CD8-positive, alpha-beta memory T cell (primary cell): ENCODE results near the gene PGBD4. TPM values are rescaled to one million over a fixed set of nuclear protein-coding genes. Genes with fewer than 3 reads are reported as not detected.

Experiments
- CTCF ChIA-PET: fragments of 350-600 bp; sonication (Branson Sonifier 250); formaldehyde crosslinking; loops from one replicate; lab custom pipeline; 2021; ENCODE audit warnings: antibody characterized with exemption; lab: Charles Lee
- POLR2A ChIA-PET: fragments of 350-600 bp; sonication (Branson Sonifier 250); formaldehyde crosslinking; loops from one replicate; lab custom pipeline; 2021; ENCODE audit warnings: antibody characterized with exemption; lab: Charles Lee
- DNase-seq, 5 donors: peaks; one replicate each; pipeline versions ENCODE4 v3.0.0 to v3.0.0-alpha.2; 2020 to 2022; ENCODE audit warnings: mixed read lengths in 1 of 5
- H3K27ac ChIP-seq: one replicate; pipeline ENCODE4 v1.7.0; 2013; ENCODE audit warnings: low read depth, mild to moderate bottlenecking, low read length, moderate library complexity
- H3K27me3 ChIP-seq: 2 replicates; pipeline ENCODE4 v1.7.0; 2013; ENCODE audit warnings: low read length, mild to moderate bottlenecking; ENCODE audit not compliant: insufficient read depth, poor library complexity, severe bottlenecking
- H3K36me3 ChIP-seq: 2 replicates; pipeline ENCODE4 v1.7.0; 2013; ENCODE audit warnings: mild to moderate bottlenecking, low read length, moderate library complexity; ENCODE audit not compliant: insufficient read depth
- H3K4me1 ChIP-seq: 2 replicates; pipeline ENCODE4 v1.7.0; 2013; ENCODE audit warnings: mild to moderate bottlenecking, low read length, moderate library complexity; ENCODE audit not compliant: insufficient read depth
- H3K4me3 ChIP-seq: 2 replicates; pipeline ENCODE4 v1.7.0; 2013; ENCODE audit warnings: mild to moderate bottlenecking, low read length
- H3K9me3 ChIP-seq: 2 replicates; pipeline ENCODE4 v1.7.0; 2013; ENCODE audit warnings: mild to moderate bottlenecking, low read length
- H3K27ac Mint-ChIP-seq, 8 donors: one replicate each; pipeline ENCODE4 v1.8.0; 2020 to 2021; ENCODE audit warnings: mixed read lengths in 8 of 8, mild to moderate bottlenecking in 6 of 8, inconsistent platforms in 3 of 8, moderate library complexity in 3 of 8
- H3K27me3 Mint-ChIP-seq, 2 donors: one replicate each; pipeline ENCODE4 v1.8.0; 2020 to 2021; ENCODE audit warnings: mixed read lengths in 2 of 2, mild to moderate bottlenecking in 1 of 2, moderate library complexity in 1 of 2
- H3K36me3 Mint-ChIP-seq, 3 donors: one replicate each; pipeline ENCODE4 v1.8.0; 2020 to 2021; ENCODE audit warnings: mixed read lengths in 3 of 3, inconsistent platforms in 1 of 3, mild to moderate bottlenecking in 1 of 3
- H3K4me1 Mint-ChIP-seq, 3 donors: one replicate each; pipeline ENCODE4 v1.8.0; 2020 to 2021; ENCODE audit warnings: mixed read lengths in 3 of 3, inconsistent platforms in 1 of 3, mild to moderate bottlenecking in 1 of 3
- H3K4me3 Mint-ChIP-seq, 7 donors: one replicate each; pipeline ENCODE4 v1.8.0; 2020 to 2021; ENCODE audit warnings: mixed read lengths in 7 of 7, mild to moderate bottlenecking in 6 of 7, moderate library complexity in 4 of 7, inconsistent platforms in 2 of 7
- H3K9me3 Mint-ChIP-seq, 5 donors: one replicate each; pipeline ENCODE4 v1.8.0; 2020 to 2022; ENCODE audit warnings: mixed read lengths in 5 of 5, mild to moderate bottlenecking in 3 of 5, moderate library complexity in 2 of 5, inconsistent platforms in 1 of 5
- polyA plus RNA-seq: library from polyadenylated mRNA; unstranded; fragments of 300-500 nt; fragmentation: Illumina TruSeq; gene quantifications from one replicate; pipeline ENCODE4 v1.2.3, GENCODE V29; 2021
- total RNA-seq, 2 experiments: library from RNA; stranded (reverse); gene quantifications; one replicate each; pipeline ENCODE4 v1.2.3, GENCODE V29; 2021

PGBD4 gene
- 1 to 10 TPM; 2.8 to 3.2 TPM for total RNA-seq
- polyA plus RNA-seq: 1.4 TPM

DNA sequence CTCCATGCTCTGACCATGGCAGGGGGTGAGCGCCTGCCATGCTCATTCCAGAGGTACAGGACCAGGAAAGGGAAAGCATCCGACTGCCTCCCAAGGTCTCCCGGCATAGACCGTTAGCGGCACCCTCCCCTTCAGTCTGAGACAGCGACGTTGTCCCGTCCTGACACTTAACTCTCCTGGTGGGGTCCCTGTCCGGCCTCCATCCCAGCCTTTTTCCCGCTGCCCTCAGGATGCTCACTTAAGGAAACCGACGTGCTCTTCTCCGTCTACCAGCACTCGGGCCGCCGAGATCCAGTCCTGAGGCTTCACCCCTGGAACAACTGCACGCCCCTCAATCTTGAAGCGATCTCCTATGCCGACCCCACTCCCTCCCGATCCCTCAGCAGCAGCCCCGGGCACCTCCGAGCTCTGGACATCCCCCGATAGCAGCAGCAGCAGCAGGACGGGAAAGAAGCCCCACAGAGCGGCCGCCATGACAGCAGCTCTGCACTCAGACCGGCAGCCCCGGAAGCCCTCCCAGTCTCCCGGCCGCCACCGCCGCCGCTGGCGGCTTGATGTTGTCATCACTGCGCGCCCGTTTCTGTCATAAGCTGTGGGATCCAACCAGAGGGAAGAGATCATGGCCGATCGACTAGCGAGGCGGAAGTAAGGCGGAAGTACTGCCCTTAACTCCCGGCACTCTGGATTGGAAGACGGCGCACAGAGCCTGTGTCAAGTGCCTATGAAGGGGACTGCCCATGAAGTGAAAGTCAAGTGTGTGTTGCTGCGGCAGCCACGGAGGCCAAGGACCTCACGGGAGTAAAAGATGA, at the start of gene PGBD4, which contains the start of gene EMC7:
Gene PGBD4, plus strand, starts transcription at position 718 of the 809 bp plus-strand sequence. CDS start 449 bp downstream, outside the sequence.
Gene EMC7, minus strand, starts transcription at position 497 of the 809 bp plus-strand sequence. Its CDS starts 23 bp downstream, at position 474.
- H3K4me3 ChIP-seq: peak within 1 kb of the TSS; percentile 95
- ChIA-PET CTCF (interaction anchor here (0.9 to 2.7 kb wide), 5 partner anchors 16 to 266 kb away, joined by 3 to 20 read pairs (median 4); partner anchors contain the start of genes KATNBL1 and LPCAT4), POLR2A (interaction anchor here (0.7 to 1.8 kb wide), 8 partner anchors 62 to 887 kb away, joined by 4 to 13 read pairs (median 6); partner anchors contain the start of genes AVEN, EMC4, KATNBL1 and LPCAT4)
- H3K27me3 ChIP-seq: no peaks in the 10 kb centered on the region
- DNase-seq: peak; percentile 97 to 99 (median 99)
- H3K9me3 ChIP-seq: no peaks in the 10 kb centered on the region
- H3K27me3 Mint-ChIP-seq: peaks cover 0 to 2% of the 10 kb centered on the region in 2 donors
- peaks cover 37 to 52% (median 49%) of the 10 kb centered on the region in 3 donors for H3K4me1 Mint-ChIP-seq
- no peaks in the 10 kb centered on the region for H3K36me3 ChIP-seq
- peaks cover 2 to 10% (median 5%) of the 10 kb centered on the region in 5 donors for H3K9me3 Mint-ChIP-seq
- peak within 1 kb of the TSS; percentile 95 to 100 (median 99) for H3K27ac Mint-ChIP-seq
- peak within 1 kb of the TSS; percentile 98 for H3K27ac ChIP-seq
- H3K4me1 ChIP-seq: peaks cover 26% of the 10 kb centered on the region
- peaks cover 4 to 30% (median 21%) of the 10 kb centered on the region in 3 donors for H3K36me3 Mint-ChIP-seq
- peak within 1 kb of the TSS; percentile 92 to 100 (median 99) for H3K4me3 Mint-ChIP-seq

DNA sequence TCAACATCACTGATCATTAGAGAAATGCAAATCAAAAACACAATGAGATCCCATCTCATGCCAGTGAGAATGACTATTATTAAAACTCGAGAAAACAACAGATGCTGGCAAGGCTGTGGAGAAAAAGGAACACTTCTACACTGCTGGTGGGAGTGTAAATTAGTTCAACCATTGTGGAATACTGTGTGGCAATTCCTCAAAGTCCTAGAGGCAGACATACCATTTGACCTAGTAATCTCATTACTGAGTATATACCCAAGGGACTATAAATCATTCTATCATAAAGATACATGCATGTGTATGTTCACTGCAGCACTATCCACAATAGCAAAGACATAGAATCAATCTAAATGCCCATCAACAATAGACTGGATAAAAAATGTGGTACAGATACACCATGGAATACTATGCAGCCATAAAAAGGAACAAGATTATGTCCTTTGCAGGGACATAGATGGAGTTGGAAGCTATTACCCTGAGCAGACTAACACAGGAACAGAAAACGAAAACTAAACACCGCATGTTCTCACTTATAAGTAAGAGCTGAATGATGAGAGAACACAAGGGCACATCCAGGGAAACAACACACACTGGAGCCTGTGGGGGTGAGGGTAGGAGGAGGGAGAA, 47.7 kb upstream of the PGBD4 start:
- Mint-ChIP-seq H3K4me1 (no peaks in the 10 kb centered on the region), H3K36me3 (peaks cover 13 to 30% (median 14%) of the 10 kb centered on the region in 3 donors), H3K27ac (peak overlapping the region in 1 of 8 donors; percentile 27), H3K27me3 (peaks cover 4 to 12% of the 10 kb centered on the region in 2 donors), H3K4me3 (no peak overlapping the region), H3K9me3 (peaks cover 20 to 30% (median 26%) of the 10 kb centered on the region in 5 donors)
- H3K27me3 ChIP-seq: no peaks in the 10 kb centered on the region
- no peaks in the 10 kb centered on the region for H3K9me3 ChIP-seq
- H3K27ac ChIP-seq: no peak overlapping the region
- ChIA-PET CTCF (no interaction called here), POLR2A (no interaction called here)
- no peak for DNase-seq
- H3K36me3 ChIP-seq: no peaks in the 10 kb centered on the region
- no peaks in the 10 kb centered on the region for H3K4me1 ChIP-seq
- no peak overlapping the region for H3K4me3 ChIP-seq

DNA sequence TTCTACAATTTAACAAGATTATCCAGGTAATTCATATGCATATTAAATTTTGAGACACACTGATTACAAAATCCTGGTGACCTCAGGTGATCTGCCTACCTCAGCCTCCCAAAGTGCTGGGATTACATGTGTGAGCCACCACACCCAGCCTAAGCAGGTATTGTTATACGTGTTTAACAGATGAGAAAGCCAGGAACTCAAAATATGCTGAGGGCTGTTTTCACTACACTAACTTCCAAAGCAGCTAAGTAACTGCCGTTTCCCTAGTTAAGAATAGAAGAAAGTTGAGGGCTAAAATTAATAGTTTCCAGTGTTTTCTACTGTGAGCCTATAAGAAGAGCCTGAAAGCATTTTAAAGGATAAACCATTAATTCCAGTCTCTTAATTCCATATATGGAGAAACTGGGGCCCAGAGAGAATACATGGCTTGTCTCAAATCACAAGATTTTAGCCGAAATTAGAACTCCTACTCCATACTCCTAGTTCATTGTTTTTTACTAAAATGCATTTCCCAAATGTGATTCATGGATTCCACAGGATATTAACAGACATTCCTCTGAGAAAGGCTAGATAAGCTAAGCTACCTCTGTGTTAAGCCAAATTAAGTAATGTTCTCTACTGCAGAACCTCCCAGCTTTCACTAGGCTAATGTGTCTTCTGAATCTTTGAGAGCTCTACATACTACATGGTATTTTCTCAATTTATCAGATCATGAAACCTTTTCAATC, 45.9 kb upstream of the PGBD4 start:
- CTCF ChIA-PET: no interaction called here
- Mint-ChIP-seq H3K4me1 (no peaks in the 10 kb centered on the region), H3K9me3 (peaks cover 8 to 13% (median 8%) of the 10 kb centered on the region in 5 donors)

DNA sequence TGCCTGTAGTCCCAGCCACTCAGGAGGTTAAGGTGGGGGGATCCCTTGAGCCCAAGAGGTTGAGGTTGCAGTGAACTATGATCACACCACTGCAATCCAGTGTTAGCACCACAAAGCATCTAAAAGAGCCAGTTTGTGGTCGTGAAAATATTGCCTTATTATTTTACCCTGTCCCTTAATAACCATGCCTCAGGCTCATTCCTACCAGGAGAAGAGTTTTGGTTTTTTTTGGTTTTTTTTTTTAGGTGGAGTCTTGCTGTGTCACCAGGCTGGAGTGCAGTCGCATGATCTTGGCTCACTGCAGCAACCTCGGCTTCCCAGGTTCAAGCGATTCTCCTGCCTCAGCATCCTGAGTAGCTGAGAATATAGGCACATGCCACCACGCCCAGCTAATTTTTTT, 45.0 kb upstream of the PGBD4 start:
- DNase-seq: no peak
- Mint-ChIP-seq H3K27ac (no peak overlapping the region), H3K9me3 (peaks cover 0 to 5% (median 1%) of the 10 kb centered on the region in 5 donors), H3K4me3 (no peak overlapping the region), H3K4me1 (peaks cover 1 to 3% (median 2%) of the 10 kb centered on the region in 3 donors), H3K27me3 (peaks cover 0 to 2% of the 10 kb centered on the region in 2 donors), H3K36me3 (peaks cover 0 to 6% (median 0%) of the 10 kb centered on the region in 3 donors)
- Histone ChIP-seq H3K4me3 (no peak overlapping the region), H3K27ac (no peak overlapping the region), H3K27me3 (no peaks in the 10 kb centered on the region), H3K36me3 (no peaks in the 10 kb centered on the region), H3K4me1 (no peaks in the 10 kb centered on the region), H3K9me3 (no peaks in the 10 kb centered on the region)
- POLR2A ChIA-PET: interaction anchor here (0.6 kb wide), 1 partner anchor 173 kb away, joined by 3 read pairs; no protein-coding TSS in a partner anchor
- CTCF ChIA-PET: interaction anchor here (8.5 kb wide), 1 partner anchor 152 kb away, joined by 75 read pairs; the partner anchor contains the start of gene KATNBL1

More for the DNA sequence above, 45.9 kb upstream of the PGBD4 start:
- H3K4me1 ChIP-seq: no peaks in the 10 kb centered on the region
- POLR2A ChIA-PET: no interaction called here
- no peaks in the 10 kb centered on the region for H3K27me3 ChIP-seq
- Mint-ChIP-seq H3K27me3 (peaks cover 3 to 6% of the 10 kb centered on the region in 2 donors), H3K36me3 (peaks cover 3 to 15% (median 3%) of the 10 kb centered on the region in 3 donors), H3K4me3 (no peak overlapping the region), H3K27ac (peak overlapping the region in 1 of 8 donors; percentile 4)
- H3K9me3 ChIP-seq: no peaks in the 10 kb centered on the region
- no peak overlapping the region for H3K4me3 ChIP-seq
- no peaks in the 10 kb centered on the region for H3K36me3 ChIP-seq
- H3K27ac ChIP-seq: no peak overlapping the region
- DNase-seq: no peak

DNA sequence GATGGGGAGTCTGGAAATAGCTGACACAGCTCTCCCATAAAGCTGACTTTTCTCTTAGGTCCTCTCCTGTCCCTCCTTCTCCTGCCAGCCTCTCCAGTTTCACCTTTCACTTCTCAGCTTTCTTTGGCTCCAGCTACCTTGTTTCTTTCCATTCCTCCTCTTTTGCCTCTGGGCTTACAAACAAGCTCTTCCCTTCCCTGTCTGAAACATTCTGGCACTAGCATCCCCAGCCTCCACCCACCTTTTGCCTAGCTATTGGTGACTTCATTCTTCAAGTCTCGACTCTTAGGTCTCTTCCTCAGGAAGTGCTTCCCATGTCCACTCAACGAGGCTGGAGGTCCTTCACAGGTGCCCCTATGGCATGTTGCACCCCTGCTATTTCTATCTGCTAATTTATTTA, 42.4 kb upstream of the PGBD4 start:
- Histone ChIP-seq H3K9me3 (no peaks in the 10 kb centered on the region), H3K27ac (no peak overlapping the region), H3K36me3 (no peaks in the 10 kb centered on the region), H3K4me1 (no peaks in the 10 kb centered on the region), H3K4me3 (no peak overlapping the region), H3K27me3 (no peaks in the 10 kb centered on the region)
- Mint-ChIP-seq H3K36me3 (no peaks in the 10 kb centered on the region), H3K27me3 (peaks cover 0 to 2% of the 10 kb centered on the region in 2 donors), H3K27ac (no peak overlapping the region), H3K9me3 (no peaks in the 10 kb centered on the region), H3K4me1 (peaks cover 3 to 5% (median 4%) of the 10 kb centered on the region in 3 donors), H3K4me3 (no peak overlapping the region)
- ChIA-PET CTCF (interaction anchor here (8.5 kb wide), 1 partner anchor 150 kb away, joined by 75 read pairs; the partner anchor contains the start of gene KATNBL1), POLR2A (no interaction called here)
- no peak for DNase-seq

DNA sequence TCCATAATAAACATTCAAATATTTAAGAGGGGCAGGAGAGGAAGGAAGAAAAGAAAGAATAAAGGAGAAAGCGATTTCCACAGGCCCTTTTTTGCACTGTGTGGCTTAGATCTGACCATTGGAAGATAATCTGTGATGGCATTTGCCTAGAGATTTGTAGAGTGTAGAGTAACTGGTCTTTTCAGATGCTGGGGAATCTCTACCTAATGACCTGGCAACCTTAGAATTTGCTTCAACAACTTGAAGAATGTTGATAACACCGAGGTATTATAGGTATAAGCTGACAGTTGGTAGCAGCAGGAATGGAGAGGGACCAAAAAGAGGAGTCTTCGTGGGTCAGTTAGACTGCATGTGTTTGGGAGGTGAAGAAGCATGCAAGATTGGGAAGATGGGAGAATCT, 41.9 kb upstream of the PGBD4 start:
- CTCF ChIA-PET: interaction anchor here (1.4 to 8.5 kb wide), 3 partner anchors 37 to 862 kb away, joined by 3 to 75 read pairs (median 4); partner anchors contain the start of gene KATNBL1
- Mint-ChIP-seq H3K27me3 (peaks cover 0 to 2% of the 10 kb centered on the region in 2 donors), H3K4me1 (peaks cover 3 to 5% (median 4%) of the 10 kb centered on the region in 3 donors), H3K4me3 (no peak overlapping the region), H3K9me3 (no peaks in the 10 kb centered on the region), H3K27ac (no peak overlapping the region), H3K36me3 (no peaks in the 10 kb centered on the region)
- Histone ChIP-seq H3K4me3 (no peak overlapping the region), H3K4me1 (no peaks in the 10 kb centered on the region), H3K27ac (no peak overlapping the region), H3K36me3 (no peaks in the 10 kb centered on the region), H3K27me3 (no peaks in the 10 kb centered on the region), H3K9me3 (no peaks in the 10 kb centered on the region)
- no peak for DNase-seq
- POLR2A ChIA-PET: no interaction called here

DNA sequence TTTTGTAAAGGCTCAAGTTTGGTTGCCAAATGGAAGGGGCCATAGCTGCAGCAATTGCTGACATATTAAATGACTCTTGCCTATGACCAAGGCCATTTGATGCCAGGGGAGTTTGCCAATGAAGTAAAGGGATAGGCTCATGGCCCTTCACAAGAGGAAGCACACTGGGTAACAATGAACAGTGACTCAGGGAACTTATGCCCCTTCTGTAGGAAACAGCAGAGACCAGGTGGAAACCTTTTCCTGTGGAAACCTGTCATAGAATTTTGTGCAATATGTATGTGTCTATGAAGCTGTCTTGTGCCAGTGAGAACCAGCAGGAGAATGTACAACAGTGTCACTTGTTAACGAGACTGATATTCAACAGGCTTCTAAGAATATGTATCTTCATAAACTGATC, 37.4 kb upstream of the PGBD4 start:
- Mint-ChIP-seq H3K4me1 (peaks cover 3 to 5% (median 4%) of the 10 kb centered on the region in 3 donors), H3K36me3 (no peaks in the 10 kb centered on the region), H3K27me3 (peaks cover 0 to 1% of the 10 kb centered on the region in 2 donors), H3K9me3 (no peaks in the 10 kb centered on the region), H3K27ac (peak overlapping the region in 3 of 8 donors; percentile 61 to 81 (median 76)), H3K4me3 (no peak overlapping the region)
- Histone ChIP-seq H3K27me3 (no peaks in the 10 kb centered on the region), H3K4me1 (no peaks in the 10 kb centered on the region), H3K27ac (no peak overlapping the region), H3K4me3 (no peak overlapping the region), H3K9me3 (no peaks in the 10 kb centered on the region), H3K36me3 (no peaks in the 10 kb centered on the region)
- ChIA-PET CTCF (interaction anchor here (1.9 to 8.5 kb wide), 2 partner anchors 35 to 145 kb away, joined by 4 to 75 read pairs; partner anchors contain the start of gene KATNBL1), POLR2A (no interaction called here)
- DNase-seq: no peak
